ENCODE measurements around the gene SHE. TPM values are rescaled to one million over a fixed set of nuclear protein-coding genes. Genes with fewer than 3 reads are reported as not detected.
"Not testable (repeated sequence)": the region's sequence is repeated elsewhere in the genome, so short reads cannot be mapped to it uniquely, and the experiment has no call there.

SHE gene
- total RNA-seq, 2 experiments from 2014 or later, result not detected

DNA sequence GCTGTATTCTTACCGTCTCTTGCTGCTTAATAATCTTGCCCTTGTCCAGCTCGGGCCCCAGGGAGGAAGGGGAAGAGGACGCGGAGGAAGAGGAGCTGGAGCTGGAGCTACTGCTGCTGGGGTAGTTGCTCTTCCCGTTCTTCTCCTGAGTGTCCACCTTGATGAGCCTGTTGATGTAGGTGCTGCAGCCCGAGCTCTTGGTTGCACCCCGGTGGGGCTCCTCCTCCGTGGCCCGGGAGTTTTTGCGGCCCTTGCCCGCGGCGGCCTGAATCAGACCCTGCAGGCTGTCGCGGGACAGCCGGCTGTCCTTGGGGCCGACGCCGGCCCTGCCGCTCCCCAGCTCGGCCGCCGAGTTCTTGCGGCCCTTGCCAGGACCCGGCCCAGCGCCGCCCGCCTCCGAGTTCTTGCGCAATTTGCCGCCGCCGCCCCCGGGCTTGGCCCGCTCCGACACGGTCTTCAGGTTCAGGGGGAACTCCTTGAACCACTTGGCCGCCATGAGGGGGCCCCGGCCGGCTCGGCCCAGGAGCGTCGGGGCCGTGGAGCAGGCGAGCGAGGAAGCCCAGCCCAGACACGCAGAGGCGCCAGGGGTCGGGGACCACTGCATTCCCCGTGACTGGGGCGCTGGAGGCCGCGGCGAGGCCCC lies 668 bp downstream of the SHE start:
- Mint-ChIP-seq H3K27me3 (peaks cover 64% of the 10 kb centered on the region), H3K4me3 (no peak overlapping the region), H3K36me3 (ENCODE audit: low read depth) (peaks cover 6% of the 10 kb centered on the region), H3K27ac (no peak overlapping the region), H3K9me3 (no peaks in the 10 kb centered on the region), H3K4me1 (peaks cover 11% of the 10 kb centered on the region)
- no peak for DNase-seq
- ChIA-PET POLR2A (no interaction called here), CTCF (interaction anchor here (1.2 to 1.3 kb wide), 2 partner anchors 22 to 45 kb away, joined by 3 to 4 read pairs; no protein-coding TSS in a partner anchor)

DNA sequence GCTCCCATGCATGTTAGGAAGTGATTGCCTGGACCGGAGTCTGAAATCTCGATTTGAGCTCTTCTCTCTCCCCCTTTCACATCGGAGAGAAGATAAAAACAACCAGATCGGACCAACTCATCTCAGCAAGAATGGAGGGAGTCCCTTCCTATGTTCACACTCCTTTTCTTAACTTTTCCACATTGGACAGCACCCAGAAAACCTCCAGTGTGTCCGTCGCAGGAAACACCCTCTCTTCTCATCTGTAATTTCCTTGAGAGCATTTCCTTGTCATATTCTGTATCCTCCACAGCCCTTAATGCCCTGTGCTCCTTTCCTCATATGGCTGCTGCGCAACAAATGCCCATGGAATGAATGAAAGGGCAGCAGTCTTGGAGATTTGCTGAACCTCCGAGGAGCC lies 1.7 kb downstream of the SHE start:
- ChIA-PET POLR2A (no interaction called here), CTCF (interaction anchor here (1.0 to 1.2 kb wide), 2 partner anchors 21 to 46 kb away, joined by 3 to 4 read pairs; no protein-coding TSS in a partner anchor)
- Mint-ChIP-seq H3K27ac (no peak overlapping the region), H3K36me3 (ENCODE audit: low read depth) (peaks cover 6% of the 10 kb centered on the region), H3K27me3 (peaks cover 55% of the 10 kb centered on the region), H3K4me1 (peaks cover 18% of the 10 kb centered on the region), H3K4me3 (no peak overlapping the region), H3K9me3 (no peaks in the 10 kb centered on the region)
- DNase-seq, result no peak

DNA sequence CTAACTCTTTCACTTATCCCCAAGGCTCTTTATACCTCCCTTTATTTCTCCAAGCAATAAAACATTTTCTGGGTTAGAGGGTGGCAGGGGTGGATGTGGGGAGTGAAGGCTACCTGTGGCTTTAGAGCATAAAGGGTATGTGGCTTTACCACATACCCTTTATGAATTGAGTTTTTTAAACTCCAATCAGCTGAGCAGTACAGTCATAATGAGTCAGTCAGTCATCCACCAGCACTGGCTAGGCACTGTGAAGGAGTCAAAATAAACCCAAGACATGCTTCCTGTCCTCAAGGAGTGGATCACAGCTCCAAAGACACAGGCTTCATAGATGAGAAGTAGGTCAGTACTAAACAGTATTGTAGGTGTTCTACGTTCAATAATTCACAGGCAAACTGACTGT lies 2.8 kb downstream of the SHE start:
- H3K4me1 Mint-ChIP-seq, result peaks cover 20% of the 10 kb centered on the region
- DNase-seq, result no peak
- no peak overlapping the region for H3K27ac Mint-ChIP-seq
- POLR2A ChIA-PET, result no interaction called here
- CTCF ChIA-PET, result interaction anchor here (1.0 kb wide), 1 partner anchor 47 kb away, joined by 3 read pairs; no protein-coding TSS in a partner anchor
- no peaks in the 10 kb centered on the region for H3K9me3 Mint-ChIP-seq
- peaks cover 6% of the 10 kb centered on the region for H3K36me3 Mint-ChIP-seq (ENCODE audit: low read depth)
- H3K27me3 Mint-ChIP-seq, result peaks cover 46% of the 10 kb centered on the region
- H3K4me3 Mint-ChIP-seq, result no peak overlapping the region

DNA sequence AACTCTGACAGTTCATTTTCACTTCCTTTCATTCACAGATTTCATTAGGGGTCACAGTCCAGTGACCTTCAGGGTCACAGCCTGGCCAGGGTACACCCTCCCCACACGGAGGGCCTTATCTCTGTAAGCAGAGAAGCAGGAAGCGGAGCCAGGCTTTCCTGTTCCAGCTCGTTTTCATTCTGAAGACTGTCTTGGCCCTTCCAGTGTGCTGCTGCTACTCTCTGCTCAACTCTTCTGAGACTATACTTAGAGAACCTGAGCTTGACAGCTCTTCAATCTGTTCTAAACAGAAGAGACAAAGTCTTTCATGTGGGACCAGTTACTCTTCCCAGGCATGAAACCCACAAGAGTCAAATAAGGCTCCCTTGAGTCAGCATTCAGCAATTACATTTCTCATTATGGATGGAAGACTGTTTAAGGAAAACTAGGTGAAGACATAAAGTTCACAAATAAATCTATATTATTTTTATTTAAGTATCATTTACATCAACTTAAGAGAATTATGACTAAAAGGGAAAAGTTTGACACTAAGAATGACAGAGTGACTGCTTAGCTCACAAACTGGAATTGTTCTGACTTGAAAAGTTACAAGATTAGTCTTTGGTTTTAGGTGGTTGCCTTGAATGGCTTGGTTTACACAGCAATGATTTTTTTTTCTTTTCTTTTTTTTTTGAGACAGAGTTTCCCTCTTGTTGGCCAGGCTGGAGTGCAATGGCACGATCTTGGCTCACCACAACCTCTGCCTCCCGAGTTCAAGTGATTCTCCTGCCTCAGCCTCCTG lies 5.0 kb downstream of the SHE start:
- H3K27me3 Mint-ChIP-seq, result peaks cover 28% of the 10 kb centered on the region
- no peaks in the 10 kb centered on the region for H3K9me3 Mint-ChIP-seq
- no peak overlapping the region for H3K27ac Mint-ChIP-seq
- DNase-seq, result no peak
- H3K4me3 Mint-ChIP-seq, result no peak overlapping the region
- peaks cover 6% of the 10 kb centered on the region for H3K36me3 Mint-ChIP-seq (ENCODE audit: low read depth)
- CTCF ChIA-PET, result interaction anchor here (0.6 to 1.5 kb wide), 2 partner anchors 49 to 573 kb away, joined by 3 to 4 read pairs; no protein-coding TSS in a partner anchor
- POLR2A ChIA-PET, result interaction anchor here (0.6 kb wide), 1 partner anchor 61 kb away, joined by 4 read pairs; no protein-coding TSS in a partner anchor
- peaks cover 33% of the 10 kb centered on the region for H3K4me1 Mint-ChIP-seq

DNA sequence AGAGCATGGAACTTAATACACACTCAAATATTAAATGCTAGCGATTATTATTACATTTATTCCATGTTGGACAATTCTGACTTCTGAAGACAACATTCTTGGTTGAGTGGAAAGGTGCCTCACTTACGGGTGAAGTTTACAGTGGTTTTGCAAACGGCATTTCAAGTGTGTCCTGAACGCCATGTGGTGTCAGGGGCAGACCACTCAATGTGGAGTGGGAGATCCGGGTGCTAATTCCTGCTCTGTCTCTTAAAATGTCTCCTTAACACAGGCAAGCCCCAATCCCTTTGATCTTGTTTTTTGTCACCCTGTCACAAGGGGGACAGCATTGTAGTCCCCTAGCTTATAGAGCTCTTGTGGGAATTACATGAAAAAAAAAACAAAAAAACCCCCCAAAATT lies 5.8 kb downstream of the SHE start:
- no peaks in the 10 kb centered on the region for H3K9me3 Mint-ChIP-seq
- POLR2A ChIA-PET, result no interaction called here
- no peak overlapping the region for H3K27ac Mint-ChIP-seq
- peaks cover 40% of the 10 kb centered on the region for H3K4me1 Mint-ChIP-seq
- H3K27me3 Mint-ChIP-seq, result peaks cover 31% of the 10 kb centered on the region
- CTCF ChIA-PET, result interaction anchor here (1.5 kb wide), 1 partner anchor 50 kb away, joined by 4 read pairs; no protein-coding TSS in a partner anchor
- DNase-seq, result no peak
- peaks cover 6% of the 10 kb centered on the region for H3K36me3 Mint-ChIP-seq (ENCODE audit: low read depth)
- H3K4me3 Mint-ChIP-seq, result no peak overlapping the region

DNA sequence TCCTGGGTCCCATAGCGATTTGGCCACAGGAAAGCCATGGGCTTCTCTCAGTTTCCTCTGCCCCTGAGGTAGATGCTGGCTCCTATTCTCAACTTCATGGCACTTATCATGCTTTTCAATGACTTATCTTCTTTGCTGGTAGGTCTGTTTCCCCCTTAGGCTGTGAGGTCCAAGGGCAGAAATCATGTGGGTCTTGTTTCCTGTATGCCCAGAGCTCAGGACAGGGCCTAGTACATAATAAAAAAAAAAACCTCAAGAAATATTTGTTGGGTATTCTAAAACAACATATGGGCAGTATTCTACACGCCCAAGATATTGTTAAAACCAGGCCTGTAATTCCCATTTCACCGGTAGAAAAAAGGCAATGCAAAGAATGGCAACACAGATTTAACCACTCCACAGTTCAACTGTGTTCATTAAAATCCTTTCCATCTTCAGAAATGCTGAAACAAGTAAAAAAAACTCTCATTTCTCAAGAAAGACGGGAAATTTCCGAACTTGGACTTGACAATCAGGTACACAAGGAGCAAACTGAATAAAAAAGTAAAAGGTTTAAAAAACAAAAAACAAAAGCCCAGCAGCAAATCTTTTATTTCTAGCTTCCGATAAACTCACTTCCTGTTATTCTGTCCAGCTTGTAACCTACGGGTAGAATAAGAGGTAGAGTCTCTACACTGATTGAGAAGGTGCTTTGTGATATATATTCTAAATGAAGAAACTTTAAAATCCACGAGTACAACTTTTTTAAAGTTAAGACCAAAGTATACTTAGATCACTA lies 6.5 kb downstream of the SHE start:
- Mint-ChIP-seq H3K27me3 (peaks cover 28% of the 10 kb centered on the region), H3K36me3 (ENCODE audit: low read depth) (peaks cover 3% of the 10 kb centered on the region), H3K4me1 (peaks cover 40% of the 10 kb centered on the region), H3K27ac (peak overlapping the region; percentile 46), H3K9me3 (no peaks in the 10 kb centered on the region), H3K4me3 (no peak overlapping the region)
- ChIA-PET POLR2A (no interaction called here), CTCF (no interaction called here)
- DNase-seq, result no peak

DNA sequence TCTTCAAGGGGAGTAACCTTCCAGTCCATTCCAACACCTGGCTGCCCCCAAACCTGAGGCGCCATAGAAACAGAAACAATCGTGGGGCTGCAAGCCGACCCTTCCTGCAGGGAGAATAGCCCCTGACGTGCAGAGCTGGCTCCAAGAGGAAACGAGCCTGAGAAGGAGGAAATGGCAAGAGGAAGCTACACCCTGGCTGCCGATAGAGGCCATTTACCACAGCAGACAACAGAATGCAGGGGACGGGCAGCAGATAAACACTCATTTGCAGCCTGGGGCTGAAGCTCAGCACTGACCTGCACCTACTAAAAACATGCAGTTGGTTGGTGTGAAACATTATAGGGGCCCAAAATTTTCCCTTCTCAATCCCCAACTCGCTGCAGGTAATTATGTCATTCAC lies 8.9 kb downstream of the SHE start:
- Mint-ChIP-seq H3K4me1 (peaks cover 40% of the 10 kb centered on the region), H3K27me3 (peaks cover 10% of the 10 kb centered on the region), H3K9me3 (no peaks in the 10 kb centered on the region), H3K4me3 (no peak overlapping the region), H3K36me3 (ENCODE audit: low read depth) (no peaks in the 10 kb centered on the region), H3K27ac (peak overlapping the region; percentile 88)
- ChIA-PET POLR2A (interaction anchor here (0.6 kb wide), 1 partner anchor 31 kb away, joined by 6 read pairs; no protein-coding TSS in a partner anchor), CTCF (no interaction called here)
- DNase-seq, result peak; percentile 40

DNA sequence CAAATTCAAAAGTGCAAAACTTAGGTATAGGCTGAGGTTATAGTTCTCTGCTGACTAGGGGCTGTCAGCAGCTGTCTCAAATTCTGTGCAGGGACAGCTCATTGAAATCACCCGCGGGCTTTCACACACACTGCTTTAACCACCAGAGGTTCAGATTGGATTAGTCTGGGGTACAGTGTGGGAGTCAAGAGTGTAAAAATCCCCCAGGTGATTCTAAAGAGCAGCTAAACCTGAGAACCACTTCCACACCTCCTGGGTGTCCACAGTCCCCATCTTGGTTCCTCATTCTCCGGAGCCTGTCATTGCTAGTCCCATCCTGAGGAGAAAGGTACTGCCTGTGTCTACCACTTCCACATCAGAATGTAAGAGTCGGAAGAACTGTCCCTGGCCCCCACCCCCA lies 10.1 kb downstream of the SHE start:
- POLR2A ChIA-PET, result no interaction called here
- DNase-seq, result no peak
- peaks cover 38% of the 10 kb centered on the region for H3K4me1 Mint-ChIP-seq
- peak overlapping the region; percentile 61 for H3K27ac Mint-ChIP-seq
- H3K27me3 Mint-ChIP-seq, result peaks cover 10% of the 10 kb centered on the region
- CTCF ChIA-PET, result interaction anchor here (1.3 kb wide), 1 partner anchor 55 kb away, joined by 3 read pairs; no protein-coding TSS in a partner anchor
- H3K9me3 Mint-ChIP-seq, result no peaks in the 10 kb centered on the region
- no peaks in the 10 kb centered on the region for H3K36me3 Mint-ChIP-seq (ENCODE audit: low read depth)
- no peak overlapping the region for H3K4me3 Mint-ChIP-seq

DNA sequence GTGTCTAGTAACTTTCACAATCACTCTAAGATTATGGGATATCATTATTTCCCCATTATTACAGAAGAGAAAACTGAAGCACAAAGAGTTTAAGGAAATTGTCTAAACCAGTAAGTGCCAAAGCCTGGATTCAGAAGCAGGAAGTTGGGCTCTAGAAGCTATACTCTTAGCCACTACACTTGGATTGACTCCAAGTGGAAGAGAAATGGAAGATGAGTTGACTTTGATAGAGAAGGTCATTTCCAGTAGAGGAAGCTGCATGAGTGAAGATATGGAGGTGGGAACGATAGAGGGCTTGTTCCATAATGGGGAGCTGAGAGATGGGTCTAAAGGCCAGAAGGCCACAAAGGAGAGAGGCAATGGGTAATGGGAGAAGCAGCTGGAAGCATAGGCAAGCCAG lies 11.9 kb downstream of the SHE start:
- ChIA-PET CTCF (no interaction called here), POLR2A (interaction anchor here (0.7 kb wide), 1 partner anchor 16 kb away, joined by 3 read pairs; no protein-coding TSS in a partner anchor)
- Mint-ChIP-seq H3K4me1 (peaks cover 24% of the 10 kb centered on the region), H3K4me3 (no peak overlapping the region), H3K27me3 (peaks cover 15% of the 10 kb centered on the region), H3K36me3 (ENCODE audit: low read depth) (no peaks in the 10 kb centered on the region), H3K27ac (no peak overlapping the region), H3K9me3 (no peaks in the 10 kb centered on the region)
- no peak for DNase-seq

DNA sequence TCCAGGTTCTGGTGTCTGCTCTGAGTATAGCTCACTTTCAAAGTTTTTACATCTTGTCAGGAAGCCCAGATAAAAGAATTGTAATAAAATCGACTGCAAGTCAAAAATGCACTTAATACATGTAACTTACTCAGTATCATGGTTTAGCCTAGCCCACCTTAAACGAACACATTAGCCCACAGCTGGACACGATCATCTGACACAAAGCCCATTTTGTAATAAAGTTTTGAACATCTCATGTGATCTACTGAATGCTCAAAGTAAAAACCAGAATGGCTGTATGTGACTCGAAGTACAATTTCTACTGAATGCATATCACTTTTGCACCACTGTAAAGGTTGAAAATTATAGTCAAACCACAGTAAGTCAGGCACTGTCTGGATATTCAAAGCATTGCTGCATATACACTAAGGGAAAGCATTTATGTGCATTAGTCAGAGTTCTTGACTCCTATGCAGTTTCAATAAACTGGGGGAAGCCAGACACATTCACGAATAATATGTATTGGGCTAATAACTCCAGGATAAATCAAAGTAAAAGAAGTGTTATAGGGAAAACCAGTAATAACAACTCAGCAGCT lies 12.4 kb downstream of the SHE start:
- peaks cover 24% of the 10 kb centered on the region for H3K4me1 Mint-ChIP-seq
- no peak overlapping the region for H3K27ac Mint-ChIP-seq
- peaks cover 15% of the 10 kb centered on the region for H3K27me3 Mint-ChIP-seq
- H3K9me3 Mint-ChIP-seq, result no peaks in the 10 kb centered on the region
- no peak for DNase-seq
- POLR2A ChIA-PET, result no interaction called here
- H3K4me3 Mint-ChIP-seq, result no peak overlapping the region
- CTCF ChIA-PET, result interaction anchor here (1.0 kb wide), 1 partner anchor 9 kb away, joined by 3 read pairs; no protein-coding TSS in a partner anchor
- H3K36me3 Mint-ChIP-seq (ENCODE audit: low read depth), result no peaks in the 10 kb centered on the region

DNA sequence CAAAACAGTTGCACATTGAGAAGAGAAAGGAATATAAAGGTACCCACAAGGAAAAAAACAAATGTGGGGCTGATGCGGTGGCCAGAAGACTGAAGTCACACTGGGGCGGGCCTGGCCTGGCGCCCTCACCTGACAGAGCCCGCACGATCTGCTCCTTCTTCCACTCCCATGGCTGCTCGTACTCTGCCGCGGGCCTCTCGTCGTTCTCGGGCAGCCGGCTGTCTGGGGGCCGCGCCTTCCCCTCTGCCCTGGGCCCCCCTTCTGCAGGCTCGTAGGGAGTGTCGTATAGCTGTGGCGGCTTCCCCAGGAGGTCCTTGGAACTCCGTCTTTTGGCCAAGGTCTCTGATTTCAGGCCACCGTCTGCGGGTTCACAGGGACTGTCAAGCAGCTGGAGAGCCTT lies 13.3 kb downstream of the SHE start:
- no peaks in the 10 kb centered on the region for H3K9me3 Mint-ChIP-seq

DNA sequence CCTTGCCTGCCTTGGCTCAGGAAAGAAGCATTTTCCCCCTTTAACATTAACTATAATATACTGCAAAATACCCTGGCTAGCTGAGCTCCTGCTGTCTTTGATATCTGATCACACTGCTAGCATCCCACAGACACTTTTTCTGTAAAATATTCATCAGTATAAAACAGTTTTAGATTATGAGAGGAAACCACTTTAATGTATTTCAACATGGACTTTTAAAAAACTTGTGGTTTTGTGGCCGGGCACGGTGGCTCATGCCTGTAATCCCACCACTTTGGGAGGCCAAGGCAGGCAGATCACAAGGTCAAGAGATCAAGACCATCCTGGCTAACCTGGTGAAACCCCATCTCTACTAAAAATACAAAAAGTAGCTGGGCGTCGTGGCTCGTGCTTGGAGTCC lies 15.5 kb downstream of the SHE start:
- POLR2A ChIA-PET, result interaction anchor here (0.6 kb wide), 1 partner anchor 37 kb away, joined by 5 read pairs; no protein-coding TSS in a partner anchor
- CTCF ChIA-PET, result interaction anchor here (2.3 kb wide), 1 partner anchor 59 kb away, joined by 8 read pairs; no protein-coding TSS in a partner anchor
- H3K27ac Mint-ChIP-seq; H3K4me1 Mint-ChIP-seq; H3K4me3 Mint-ChIP-seq; H3K36me3 Mint-ChIP-seq (ENCODE audit: low read depth); DNase-seq; H3K9me3 Mint-ChIP-seq: not testable (repeated sequence)
- H3K27me3 Mint-ChIP-seq, result peaks cover 23% of the 10 kb centered on the region

More for the DNA sequence above, 13.3 kb downstream of the SHE start:
- no peak for DNase-seq
- POLR2A ChIA-PET, result no interaction called here
- H3K27ac Mint-ChIP-seq, result no peak overlapping the region
- CTCF ChIA-PET, result interaction anchor here (1.0 to 1.2 kb wide), 2 partner anchors 8 to 58 kb away, joined by 3 read pairs; no protein-coding TSS in a partner anchor
- peaks cover 24% of the 10 kb centered on the region for H3K4me1 Mint-ChIP-seq
- H3K27me3 Mint-ChIP-seq, result peaks cover 19% of the 10 kb centered on the region
- no peak overlapping the region for H3K4me3 Mint-ChIP-seq
- no peaks in the 10 kb centered on the region for H3K36me3 Mint-ChIP-seq (ENCODE audit: low read depth)

All from activated CD4-positive, alpha-beta T cell treated with anti-CD3 and anti-CD28 coated beads, Interleukin-2, amount 10 ng/mL, durations not matched to agents 7 days and 5 days (primary cell).